Activated naive CD8-positive, alpha-beta T cell treated with anti-CD3 and anti-CD28 coated beads, Interleukin-2, amount 10 ng/mL, durations not matched to agents 7 days and 5 days (primary cell): ENCODE results near the gene TBPL1. TPM values are rescaled to one million over a fixed set of nuclear protein-coding genes. Genes with fewer than 3 reads are reported as not detected.

Source experiments
- ATAC-seq: fragments of 150-1000 bp; cut with Tn5 transposase; one replicate; pipeline ENCODE4 v1.10.0; 2021; ENCODE audit warnings: low read depth, moderate library complexity
- POLR2A ChIA-PET: fragments of 350-600 bp; sonication (Branson Sonifier 250); formaldehyde crosslinking; loops from one replicate; lab custom pipeline; 2021; ENCODE audit warnings: antibody characterized with exemption; lab: Charles Lee
- DNase-seq: peaks from one replicate; pipeline ENCODE4 v3.0.0; 2021
- H3K27ac Mint-ChIP-seq: one replicate; pipeline ENCODE4 v1.8.0; 2022; ENCODE audit warnings: mild to moderate bottlenecking, mixed read lengths
- H3K27me3 Mint-ChIP-seq: one replicate; pipeline ENCODE4 v1.8.0; 2022; ENCODE audit warnings: mild to moderate bottlenecking, moderate library complexity, mixed read lengths
- H3K36me3 Mint-ChIP-seq: one replicate; pipeline ENCODE4 v1.8.0; 2021; ENCODE audit warnings: mild to moderate bottlenecking, mixed read lengths
- H3K4me1 Mint-ChIP-seq: one replicate; pipeline ENCODE4 v1.8.0; 2021; ENCODE audit warnings: mixed read lengths
- H3K4me3 Mint-ChIP-seq: one replicate; pipeline ENCODE4 v1.8.0; 2022; ENCODE audit warnings: mild to moderate bottlenecking, moderate library complexity, mixed read lengths
- H3K9me3 Mint-ChIP-seq: one replicate; pipeline ENCODE4 v1.8.0; 2021; ENCODE audit warnings: mixed read lengths
- total RNA-seq, 2 experiments: library from RNA; stranded (reverse); gene quantifications; one replicate each; pipeline ENCODE4 v1.2.3, GENCODE V29; 2021

The TBPL1 gene
- total RNA-seq, 2 experiments from 2014 or later = 28.5 to 30.6 TPM

GRCh38 chr6:134034961-134035822 is 82.2 kb downstream of the TBPL1 start:
- H3K4me1 Mint-ChIP-seq = peaks cover 23% of the 10 kb centered on the region
- DNase-seq (no peak), ATAC-seq (no peak)
- no peak overlapping the region for H3K4me3 Mint-ChIP-seq
- peaks cover 3% of the 10 kb centered on the region for H3K36me3 Mint-ChIP-seq
- H3K27ac Mint-ChIP-seq = no peak overlapping the region
- POLR2A ChIA-PET = no interaction called here
- peaks cover 4% of the 10 kb centered on the region for H3K27me3 Mint-ChIP-seq
- H3K9me3 Mint-ChIP-seq = no peaks in the 10 kb centered on the region

GRCh38 chr6:134035823-134036296 is 82.8 kb downstream of the TBPL1 start:
- ATAC-seq = no peak
- peaks cover 23% of the 10 kb centered on the region for H3K4me1 Mint-ChIP-seq
- POLR2A ChIA-PET = no interaction called here

GRCh38 chr6:134039116-134039515 is 86.1 kb downstream of the TBPL1 start:
- peaks cover 3% of the 10 kb centered on the region for H3K36me3 Mint-ChIP-seq
- no peak for DNase-seq
- H3K27ac Mint-ChIP-seq = no peak overlapping the region
- ATAC-seq = no peak
- H3K4me1 Mint-ChIP-seq = peaks cover 22% of the 10 kb centered on the region
- POLR2A ChIA-PET = no interaction called here
- no peak overlapping the region for H3K4me3 Mint-ChIP-seq
- H3K9me3 Mint-ChIP-seq = peaks cover 4% of the 10 kb centered on the region
- peaks cover 9% of the 10 kb centered on the region for H3K27me3 Mint-ChIP-seq

More at GRCh38 chr6:134035823-134036296, 82.8 kb downstream of the TBPL1 start:
- Mint-ChIP-seq H3K27ac (no peak overlapping the region), H3K36me3 (peaks cover 3% of the 10 kb centered on the region), H3K4me3 (no peak overlapping the region), H3K27me3 (peaks cover 3% of the 10 kb centered on the region), H3K9me3 (no peaks in the 10 kb centered on the region)
- no peak for DNase-seq

Other genes with a start within 250 kb of the TBPL1 start
- gene TCF21, start 64.1 kb upstream of the TBPL1 start, total RNA-seq = not detected
- under 1 TPM; 0.17 to 0.19 TPM for gene SLC2A12, start 99.4 kb downstream of the TBPL1 start, total RNA-seq